Heart right ventricle (tissue), 16 donors: Measurements from ENCODE around the gene CLCN1. TPM values are rescaled to one million over a fixed set of nuclear protein-coding genes. Genes with fewer than 3 reads are reported as not detected.

ENCODE experiments used
- ATAC-seq, 8 donors: fragments of 200-7000 bp; cut with Tn5 transposase; one replicate each; pipeline ENCODE4 v1.9.1; 2020; ENCODE audit warnings: mild to moderate bottlenecking in 8 of 8, moderate library complexity in 8 of 8, moderate number of reproducible peaks in 1 of 8
- DNase-seq, 2 donors: peaks; one replicate each; pipeline ENCODE4 v3.0.0-alpha.2; 2020
- H3K27ac ChIP-seq, 10 donors: fragments of 200-600 bp; sonication (generic) in 2 of 10; one replicate each; pipeline versions ENCODE4 v1.5.0 to v1.8.0; 2020 to 2022; ENCODE audit warnings: mild to moderate bottlenecking in 3 of 10
- H3K27me3 ChIP-seq, 7 donors: fragments of 200-600 bp; one replicate each; pipeline ENCODE4 v1.8.0; 2021 to 2022; ENCODE audit warnings: mild to moderate bottlenecking in 2 of 7
- H3K36me3 ChIP-seq, 9 donors: fragments of 200-600 bp; sonication (generic) in 1 of 9; one replicate each; pipeline versions ENCODE4 v1.5.0 to v1.8.0; 2020 to 2022; ENCODE audit warnings: mild to moderate bottlenecking in 2 of 9
- H3K4me1 ChIP-seq, 9 donors: fragments of 200-600 bp; sonication (generic) in 1 of 9; one replicate each; pipeline versions ENCODE4 v1.5.0 to v1.8.0; 2020 to 2022; ENCODE audit warnings: mild to moderate bottlenecking in 4 of 9
- H3K4me3 ChIP-seq, 10 donors: fragments of 200-600 bp; sonication (generic) in 2 of 10; one replicate each; pipeline versions ENCODE4 v1.5.0 to v1.8.0; 2020 to 2022; ENCODE audit warnings: mild to moderate bottlenecking in 7 of 10, moderate library complexity in 2 of 10
- H3K9me3 ChIP-seq, 11 donors: fragments of 200-600 bp in 10 of 11; sonication (generic) in 2 of 11; one replicate each; pipeline versions ENCODE4 v1.5.0 to v1.8.0; 2013 to 2022; ENCODE audit warnings: mild to moderate bottlenecking in 2 of 11, control low read depth in 1 of 11, moderate library complexity in 1 of 11
- CTCF ChIP-seq, 9 donors: fragments of 200-600 bp; sonication (generic) in 2 of 9; IDR thresholded peaks; one replicate each; pipeline versions ENCODE4 v1.5.0 to v1.8.0; 2021 to 2022; ENCODE audit warnings: antibody characterized with exemption in 9 of 9, mild to moderate bottlenecking in 5 of 9, moderate library complexity in 1 of 9
- WGBS, 2 donors: extraction: QIAGEN DNeasy Blood & Tissue Kit; methylation state at CpG; one replicate each; pipeline ENCODE4 v1.1.7; 2013; ENCODE audit warnings: inconsistent platforms in 1 of 2; 5-methylcytosine and 5-hydroxymethylcytosine counted together
- intact Hi-C, 10 donors: fragments of 100-400 bp; cut with DNase I; formaldehyde crosslinking; loops; one replicate each; pipeline versions ENCODE4 v1.11.1 to v1.14.2; 2022
- polyA plus RNA-seq, 2 donors: library from polyadenylated mRNA; stranded (reverse); fragments of 200-250 nt; gene quantifications; one replicate each; pipeline ENCODE4 v1.2.3, GENCODE V29; 2013
- total RNA-seq, 10 donors: library from RNA; stranded (reverse); fragmentation: NEBNext Ultra II Directional in 3 of 10; extraction: Animal tissue kit (Norgen Biotek cat#: 25700) in 3 of 10; gene quantifications; one replicate each; pipeline versions ENCODE4 v1.2.1 to v1.2.4, GENCODE V29; 2021 to 2023
- donor health status: Arrhythmogenic right ventricular cardiomyopathy.
- donor health status: ischemic (EF 13 %, LVEDD 7.1; RV severe dilation, severe dysfunction).
- donor health status: healthy with polysubstance abuse.
- donor health status: DM: no; HTN: yes; CAD: no.
- donor health status: DM: no; HTN: no; CAD: no.
- donor health status: ischemic (EF 25% LVEDD 6.9; RV normal size, moderate dysfunction).
- donor health status: ischemic (EF 25% LVEDD 5.7; RV mildly dilated, moderate dysfunction).
- donor health status: healthy.
- donor health status: DM: yes; HTN: yes; CAD: no.
- donor health status: Ischemic cardiomyopathy.
- donor health status: ischemic (EF 35%, LVEDD 5.7; RV mildly dilated, moderate dysfunction).
- donor health status: nonischemic (EF 11% LVEDD 7.7; RV severe dilation, severe dysfunction).
- donor health status: DM: yes; HTN: yes; CAD: no.
- donor health status: PGD.
- donor health status: ischemic (EF 29% LVEDD 5.4; RV normal size, mild dysfunction).
- donor health status: nonischemic (EF 23%, LVEDD 6.1; RV moderate dilation, normal function).

The CLCN1 gene
- total and polyA plus RNA-seq, 12 donors: 0.01 TPM; not detected in 11

GRCh38 chr7:143352531-143353002, 36.7 kb downstream of the CLCN1 start:
- Histone ChIP-seq H3K27me3 (peaks cover 0 to 22% (median 7%) of the 10 kb centered on the region in 7 donors), H3K9me3 (no peaks in the 10 kb centered on the region), H3K4me1 (no peaks in the 10 kb centered on the region), H3K4me3 (no peak overlapping the region), H3K27ac (no peak overlapping the region), H3K36me3 (no peaks in the 10 kb centered on the region)
- intact Hi-C loops: no loop called here
- no peak for TF ChIP-seq CTCF (IDR thresholded peaks at IDR 0.05)
- DNase-seq: no peak
- ATAC-seq: peak in 1 of 8 donors; percentile 14
- WGBS, 2 donors: 71 to 72% methylated on average over 11 of the region's 11 CpGs

- Histone ChIP-seq H3K4me3 (no peak overlapping the region), H3K36me3 (no peaks in the 10 kb centered on the region), H3K9me3 (no peaks in the 10 kb centered on the region), H3K27me3 (peaks cover 0 to 22% (median 8%) of the 10 kb centered on the region in 7 donors), H3K27ac (no peak overlapping the region), H3K4me1 (no peaks in the 10 kb centered on the region)
- DNase-seq (no peak), ATAC-seq (no peak)
- no peak for TF ChIP-seq CTCF (IDR thresholded peaks at IDR 0.05)
- WGBS, 2 donors: 93% methylated on average over 8 of the region's 8 CpGs
- intact Hi-C loops: no loop called here
Observed at GRCh38 chr7:143354376-143354775, 38.5 kb downstream of the CLCN1 start.

- DNase-seq (no peak), ATAC-seq (no peak)
- 88% methylated on average over 8 of the region's 8 CpGs for WGBS, 2 donors
- no peak for TF ChIP-seq CTCF (IDR thresholded peaks at IDR 0.05)
- Histone ChIP-seq H3K4me3 (no peak overlapping the region), H3K9me3 (no peaks in the 10 kb centered on the region), H3K27me3 (peaks cover 0 to 28% (median 14%) of the 10 kb centered on the region in 7 donors), H3K27ac (no peak overlapping the region), H3K4me1 (no peaks in the 10 kb centered on the region), H3K36me3 (no peaks in the 10 kb centered on the region)
- intact Hi-C loops: no loop called here
Observed at GRCh38 chr7:143354965-143355364, 39.1 kb downstream of the CLCN1 start.

GRCh38 chr7:143355450-143356385, 39.8 kb downstream of the CLCN1 start:
- ATAC-seq (no peak), DNase-seq (no peak)
- Histone ChIP-seq H3K27me3 (peaks cover 0 to 35% (median 21%) of the 10 kb centered on the region in 7 donors), H3K4me1 (no peaks in the 10 kb centered on the region), H3K4me3 (no peak overlapping the region), H3K9me3 (no peaks in the 10 kb centered on the region), H3K27ac (no peak overlapping the region), H3K36me3 (no peaks in the 10 kb centered on the region)
- intact Hi-C loops: no loop called here
- no peak for TF ChIP-seq CTCF (IDR thresholded peaks at IDR 0.05)
- 88 to 89% methylated on average over 16 of the region's 16 CpGs for WGBS, 2 donors
